Endothelial cell of umbilical vein (primary cell): ENCODE data around the gene ABCG5.

Experiments used
- CTCF ChIP-seq, 2 donors: IDR thresholded peaks; 1 replicate in 1 of 2; 2 replicates in 1 of 2; pipeline ENCODE4 v1.5.1; 2011; ENCODE audit warnings: low read length in 2 of 2, mild to moderate bottlenecking in 2 of 2, moderate library complexity in 2 of 2, control low read depth in 1 of 2, inconsistent platforms in 1 of 2, low read depth in 1 of 2; ENCODE audit not compliant: insufficient read depth in 1 of 2; ENCODE audit errors: extremely low read depth in 1 of 2
- EZH2 ChIP-seq: IDR thresholded peaks from 2 replicates; pipeline ENCODE4 v1.6.1; 2012; ENCODE audit warnings: borderline replicate concordance, low read depth, mild to moderate bottlenecking, moderate library complexity, low read length, inconsistent platforms; ENCODE audit not compliant: severe bottlenecking
- FOS ChIP-seq: IDR thresholded peaks from 2 replicates; pipeline ENCODE4 v1.6.1; 2011; ENCODE audit warnings: mild to moderate bottlenecking, low read length, moderate library complexity, borderline replicate concordance; ENCODE audit not compliant: insufficient read depth
- GATA2 ChIP-seq: IDR thresholded peaks from 2 replicates; pipeline ENCODE4 v1.7.0; 2011; ENCODE audit warnings: low read depth, mild to moderate bottlenecking, moderate library complexity, mixed read lengths, low read length; ENCODE audit not compliant: insufficient read length, insufficient read depth
- POLR2A ChIP-seq: IDR thresholded peaks from 2 replicates; pipeline ENCODE4 v1.6.1; 2012; ENCODE audit warnings: low read depth, mild to moderate bottlenecking, control low read depth, low read length
- POLR2AphosphoS5 ChIP-seq: IDR thresholded peaks from 2 replicates; pipeline ENCODE4 v1.6.1; 2012; ENCODE audit warnings: low read depth, mild to moderate bottlenecking, control low read depth, low read length, moderate library complexity; ENCODE audit not compliant: insufficient read depth

- TF ChIP-seq CTCF (IDR thresholded peaks at IDR 0.05; ENCODE audit: extremely low read depth in 1 of 2, insufficient read depth in 1 of 2, low read depth in 1 of 2, low read length in 2 of 2), result no peak
- TF ChIP-seq EZH2, result no peak
- TF ChIP-seq GATA2, result no peak
- TF ChIP-seq POLR2A, result no peak
- no peak for TF ChIP-seq POLR2AphosphoS5
- no peak for TF ChIP-seq FOS
Observed at GRCh38 chr2:43766006-43766405, 72.6 kb downstream of the ABCG5 start.
